Prostate gland (tissue), 2 donors: ENCODE measurements around the gene HBG1. TPM values are rescaled to one million over a fixed set of nuclear protein-coding genes. Genes with fewer than 3 reads are reported as not detected.

Experiments used
- DNase-seq: peaks from one replicate; pipeline ENCODE4 v3.0.0-alpha.2; 2019; ENCODE audit warnings: low spot score
- H3K27ac ChIP-seq, 2 donors: fragments of 200-600 bp; sonication (generic); 2 replicates each; pipeline ENCODE4 v1.5.1; 2017 to 2019
- H3K27me3 ChIP-seq: fragments of 200-600 bp; sonication (generic); replicated peaks from 2 replicates; pipeline ENCODE4 v1.5.1; 2019; ENCODE audit not compliant: insufficient read depth
- H3K36me3 ChIP-seq, 2 donors: fragments of 200-600 bp; sonication (generic); 1 replicate in 1 of 2; 2 replicates in 1 of 2; pipeline versions ENCODE4 v1.5.1 to v1.8.1; 2017 to 2019
- H3K4me1 ChIP-seq: fragments of 200-600 bp; sonication (generic); replicated peaks from 2 replicates; pipeline ENCODE4 v1.5.1; 2019
- H3K4me3 ChIP-seq, 2 donors: fragments of 200-600 bp; sonication (generic); 2 replicates each; pipeline ENCODE4 v1.5.1; 2017 to 2019
- H3K9me3 ChIP-seq: fragments of 200-600 bp; sonication (generic); 2 replicates; pipeline ENCODE4 v1.5.1; 2017
- CTCF ChIP-seq, 4 experiments: fragments of 200-600 bp in 2 of 4; fragments of 450-650 bp in 2 of 4; sonication (generic) in 2 of 4; IDR thresholded peaks; 1 replicate in 3 of 4; 2 replicates in 1 of 4; pipeline ENCODE4 v1.5.1; 2016 to 2019; ENCODE audit warnings: antibody characterized with exemption in 4 of 4, mild to moderate bottlenecking in 2 of 4, moderate library complexity in 2 of 4
- POLR2A ChIP-seq: fragments of 450-650 bp; IDR thresholded peaks from one replicate; pipeline ENCODE4 v1.6.1; 2016; ENCODE audit warnings: antibody characterized with exemption, mild to moderate bottlenecking
- POLR2AphosphoS5 ChIP-seq: sonication (generic); formaldehyde crosslinking; IDR thresholded peaks from one replicate; pipeline ENCODE4 v1.6.1; 2017; ENCODE audit warnings: antibody characterized with exemption
- WGBS: methylation state at CpG from one replicate; pipeline ENCODE4 v1.1.5; 2018; 5-methylcytosine and 5-hydroxymethylcytosine counted together
- intact Hi-C: fragments of 100-400 bp; cut with DNase I; formaldehyde crosslinking; loops from one replicate; pipeline ENCODE4 v1.14.2; 2022
- total RNA-seq, 2 donors: library from RNA; depleted of rRNA; stranded (reverse); fragments of >200 nt; gene quantifications; one replicate each; pipeline ENCODE4 v1.1.0, GENCODE V29; 2016

The HBG1 gene
- total RNA-seq, 2 donors from 2014 or later = not detected

GRCh38 chr11:5283882-5284281, 34.2 kb upstream of the HBG1 start:
- Histone ChIP-seq H3K9me3 (no peaks in the 10 kb centered on the region), H3K4me3 (no peak overlapping the region), H3K27ac (no peak overlapping the region), H3K36me3 (no peaks in the 10 kb centered on the region), H3K27me3 (no peaks in the 10 kb centered on the region), H3K4me1 (no peaks in the 10 kb centered on the region)
- TF ChIP-seq CTCF (IDR thresholded peaks at IDR 0.05) = no peak
- TF ChIP-seq POLR2AphosphoS5 = no peak
- TF ChIP-seq POLR2A = no peak
- DNase-seq = no peak
- intact Hi-C loops = no loop called here
- 72% methylated on average over 1 of the region's 1 CpG for WGBS

GRCh38 chr11:5283086-5283485, 33.4 kb upstream of the HBG1 start:
- no peak overlapping the region for H3K27ac ChIP-seq
- H3K36me3 ChIP-seq = no peaks in the 10 kb centered on the region
- no peaks in the 10 kb centered on the region for H3K27me3 ChIP-seq
- TF ChIP-seq CTCF (IDR thresholded peaks at IDR 0.05) = no peak
- no peak for TF ChIP-seq POLR2AphosphoS5
- DNase-seq = no peak
- 92% methylated on average over 3 of the region's 3 CpGs for WGBS
- H3K4me1 ChIP-seq = no peaks in the 10 kb centered on the region
- no peaks in the 10 kb centered on the region for H3K9me3 ChIP-seq
- intact Hi-C loops = no loop called here
- H3K4me3 ChIP-seq = no peak overlapping the region

GRCh38 chr11:5282628-5283027, 33.0 kb upstream of the HBG1 start:
- intact Hi-C loops = no loop called here
- Histone ChIP-seq H3K27me3 (no peaks in the 10 kb centered on the region), H3K36me3 (no peaks in the 10 kb centered on the region), H3K4me3 (no peak overlapping the region), H3K9me3 (no peaks in the 10 kb centered on the region), H3K27ac (no peak overlapping the region), H3K4me1 (no peaks in the 10 kb centered on the region)
- WGBS = 95% methylated on average over 2 of the region's 2 CpGs
- TF ChIP-seq POLR2AphosphoS5 (no peak), CTCF (IDR thresholded peaks at IDR 0.05) (no peak), POLR2A (no peak)
- no peak for DNase-seq

- no peaks in the 10 kb centered on the region for H3K4me1 ChIP-seq
- DNase-seq = no peak
- H3K36me3 ChIP-seq = no peaks in the 10 kb centered on the region
- no peak for TF ChIP-seq POLR2AphosphoS5
- TF ChIP-seq POLR2A = no peak
- no peak for TF ChIP-seq CTCF (IDR thresholded peaks at IDR 0.05)
- no peaks in the 10 kb centered on the region for H3K27me3 ChIP-seq
- intact Hi-C loops = no loop called here
- H3K27ac ChIP-seq = no peak overlapping the region
- no peaks in the 10 kb centered on the region for H3K9me3 ChIP-seq
- no peak overlapping the region for H3K4me3 ChIP-seq
Measured at GRCh38 chr11:5281596-5281995, 31.9 kb upstream of the HBG1 start.

GRCh38 chr11:5280582-5281102, 31.0 kb upstream of the HBG1 start:
- intact Hi-C loops = no loop called here
- WGBS = 49% methylated on average over 3 of the region's 3 CpGs
- no peak for TF ChIP-seq POLR2A
- TF ChIP-seq POLR2AphosphoS5 = no peak
- TF ChIP-seq CTCF (IDR thresholded peaks at IDR 0.05) = no peak
- Histone ChIP-seq H3K27me3 (no peaks in the 10 kb centered on the region), H3K36me3 (no peaks in the 10 kb centered on the region), H3K4me3 (no peak overlapping the region), H3K27ac (no peak overlapping the region), H3K4me1 (no peaks in the 10 kb centered on the region), H3K9me3 (no peaks in the 10 kb centered on the region)
- no peak for DNase-seq
